Thyroid gland (tissue), 4 donors: ENCODE measurements around the gene LTF. TPM values are rescaled to one million over a fixed set of nuclear protein-coding genes. Genes with fewer than 3 reads are reported as not detected.

ENCODE experiments used
- DNase-seq, 2 donors: peaks; one replicate each; pipeline ENCODE4 v3.0.0-alpha.2; 2019
- H3K27ac ChIP-seq, 3 donors: fragments of 200-600 bp; sonication (generic); 1 replicate in 2 of 3; 2 replicates in 1 of 3; pipeline ENCODE4 v1.5.1; 2016 to 2019; ENCODE audit warnings: mild to moderate bottlenecking in 1 of 3, moderate library complexity in 1 of 3
- H3K27me3 ChIP-seq: fragments of 200-600 bp; sonication (generic); one replicate; pipeline ENCODE4 v1.5.1; 2019
- H3K36me3 ChIP-seq, 2 donors: fragments of 200-600 bp; sonication (generic); one replicate each; pipeline ENCODE4 v1.5.1; 2016 to 2019
- H3K4me1 ChIP-seq, 2 donors: fragments of 200-600 bp; sonication (generic); one replicate each; pipeline ENCODE4 v1.5.1; 2017 to 2019
- H3K4me3 ChIP-seq, 3 donors: fragments of 200-600 bp; sonication (generic); replicated peaks in 1 of 3; 1 replicate in 2 of 3; 2 replicates in 1 of 3; pipeline ENCODE4 v1.5.1; 2016; ENCODE audit warnings: mild to moderate bottlenecking in 1 of 3
- H3K9me3 ChIP-seq: fragments of 200-600 bp; sonication (generic); one replicate; pipeline ENCODE4 v1.5.1; 2017
- POLR2A ChIP-seq, 2 donors: fragments of 450-650 bp; IDR thresholded peaks; one replicate each; pipeline ENCODE4 v1.6.1; 2017; ENCODE audit warnings: antibody characterized with exemption in 2 of 2, mild to moderate bottlenecking in 2 of 2, moderate library complexity in 1 of 2
- WGBS, 2 donors: methylation state at CpG; one replicate each; pipeline ENCODE4 v1.1.5; 2017; 5-methylcytosine and 5-hydroxymethylcytosine counted together
- intact Hi-C: fragments of 100-400 bp; cut with DNase I; formaldehyde crosslinking; loops from one replicate; pipeline ENCODE4 v1.15.1; 2023
- total RNA-seq, 4 donors: library from RNA; depleted of rRNA; stranded (reverse); fragments of >200 nt; gene quantifications; one replicate each; pipeline ENCODE4 v1.2.3, GENCODE V29; 2016
- TF ChIP-seq, protein P1 (sequence below), 6 experiments: fragments of 200-600 bp in 3 of 6; fragments of 450-650 bp in 3 of 6; sonication (generic) in 3 of 6; IDR thresholded peaks; one replicate each; pipeline ENCODE4 v1.5.1; 2016 to 2019; ENCODE audit warnings: antibody characterized with exemption in 6 of 6, mild to moderate bottlenecking in 2 of 6, inconsistent platforms in 1 of 6, moderate library complexity in 1 of 6

The LTF gene
- total RNA-seq, 4 donors from 2014 or later: 6.3 to 48.6 (median 32.5) TPM

DNA sequence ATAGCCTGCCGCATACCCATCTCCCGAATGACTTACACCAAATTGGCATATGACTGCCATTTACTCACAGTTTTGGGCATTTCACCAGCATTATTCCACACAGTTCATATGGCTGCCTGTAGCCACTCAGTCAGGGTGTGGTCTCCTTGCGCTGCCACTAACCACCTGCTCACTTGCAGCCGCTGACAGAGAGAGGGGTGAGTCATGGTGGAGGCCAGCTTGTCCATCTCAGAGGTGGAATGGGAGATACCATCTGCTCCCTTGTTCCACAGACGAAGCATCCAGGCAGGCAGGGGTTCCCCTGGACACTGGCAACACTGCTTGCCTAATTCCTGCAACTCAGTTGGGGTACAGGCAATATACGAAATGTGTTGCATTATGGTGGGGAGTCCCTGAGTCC lies 42.1 kb downstream of the LTF start:
- Histone ChIP-seq H3K4me3 (no peak overlapping the region), H3K27ac (no peak overlapping the region), H3K4me1 (no peaks in the 10 kb centered on the region), H3K27me3 (no peaks in the 10 kb centered on the region), H3K9me3 (no peaks in the 10 kb centered on the region), H3K36me3 (no peaks in the 10 kb centered on the region)
- intact Hi-C loops: no loop called here
- TF ChIP-seq, protein P1, sequence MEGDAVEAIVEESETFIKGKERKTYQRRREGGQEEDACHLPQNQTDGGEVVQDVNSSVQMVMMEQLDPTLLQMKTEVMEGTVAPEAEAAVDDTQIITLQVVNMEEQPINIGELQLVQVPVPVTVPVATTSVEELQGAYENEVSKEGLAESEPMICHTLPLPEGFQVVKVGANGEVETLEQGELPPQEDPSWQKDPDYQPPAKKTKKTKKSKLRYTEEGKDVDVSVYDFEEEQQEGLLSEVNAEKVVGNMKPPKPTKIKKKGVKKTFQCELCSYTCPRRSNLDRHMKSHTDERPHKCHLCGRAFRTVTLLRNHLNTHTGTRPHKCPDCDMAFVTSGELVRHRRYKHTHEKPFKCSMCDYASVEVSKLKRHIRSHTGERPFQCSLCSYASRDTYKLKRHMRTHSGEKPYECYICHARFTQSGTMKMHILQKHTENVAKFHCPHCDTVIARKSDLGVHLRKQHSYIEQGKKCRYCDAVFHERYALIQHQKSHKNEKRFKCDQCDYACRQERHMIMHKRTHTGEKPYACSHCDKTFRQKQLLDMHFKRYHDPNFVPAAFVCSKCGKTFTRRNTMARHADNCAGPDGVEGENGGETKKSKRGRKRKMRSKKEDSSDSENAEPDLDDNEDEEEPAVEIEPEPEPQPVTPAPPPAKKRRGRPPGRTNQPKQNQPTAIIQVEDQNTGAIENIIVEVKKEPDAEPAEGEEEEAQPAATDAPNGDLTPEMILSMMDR (IDR thresholded peaks at IDR 0.05): no peak
- TF ChIP-seq POLR2A (IDR thresholded peaks at IDR 0.05): no peak
- DNase-seq: no peak
- 98 to 99% methylated on average over 5 to 6 of the region's 6 CpGs for WGBS, 2 donors

DNA sequence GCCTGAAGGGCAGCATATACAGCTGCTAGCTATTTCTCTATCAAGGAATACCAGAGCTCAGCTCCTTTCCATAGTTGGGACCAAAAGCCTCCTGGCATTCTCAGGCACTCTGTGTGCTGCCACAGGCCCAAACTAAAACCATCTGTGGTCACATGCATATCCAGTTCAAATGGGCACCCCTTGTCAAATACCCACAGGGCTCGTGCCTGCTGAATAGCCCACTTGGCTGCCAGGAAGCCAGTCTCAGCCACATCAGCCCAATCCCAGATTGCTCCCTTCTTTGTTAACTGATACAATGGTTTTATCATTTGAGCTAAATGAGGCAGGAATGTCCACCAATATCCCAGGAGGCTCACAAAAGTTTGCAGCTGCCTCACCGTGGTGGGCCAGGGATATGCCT lies 43.8 kb downstream of the LTF start:
- intact Hi-C loops: no loop called here
- H3K36me3 ChIP-seq: no peaks in the 10 kb centered on the region
- 92 to 93% methylated on average over 2 of the region's 2 CpGs for WGBS, 2 donors

DNA sequence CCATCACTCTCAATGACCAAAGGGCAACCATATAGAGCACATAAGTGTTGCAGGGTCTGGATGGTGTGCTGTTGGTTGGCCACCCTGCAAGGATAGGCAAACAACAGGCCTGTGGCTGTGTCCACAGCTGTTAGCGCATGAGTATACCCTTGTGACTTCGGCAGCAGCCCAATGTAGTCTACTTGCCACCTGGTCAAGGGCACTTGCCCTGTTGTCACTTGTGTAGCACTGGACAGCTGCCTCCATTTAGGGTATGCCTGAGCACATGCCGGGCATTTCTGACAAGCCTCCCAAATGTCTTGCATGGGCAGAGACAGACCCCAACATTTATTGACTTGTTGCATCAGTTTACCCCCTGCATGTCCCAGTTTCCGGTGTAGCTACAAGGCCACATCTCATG lies 44.9 kb downstream of the LTF start:
- Histone ChIP-seq H3K4me1 (no peaks in the 10 kb centered on the region), H3K36me3 (no peaks in the 10 kb centered on the region), H3K27me3 (no peaks in the 10 kb centered on the region), H3K4me3 (no peak overlapping the region), H3K9me3 (no peaks in the 10 kb centered on the region), H3K27ac (no peak overlapping the region)
- 97 to 100% methylated on average over 3 to 4 of the region's 4 CpGs for WGBS, 2 donors
- TF ChIP-seq, protein P1 (IDR thresholded peaks at IDR 0.05): no peak
- no peak for TF ChIP-seq POLR2A (IDR thresholded peaks at IDR 0.05)
- intact Hi-C loops: no loop called here
- DNase-seq: no peak

More for the DNA sequence above, 43.8 kb downstream of the LTF start:
- Histone ChIP-seq H3K9me3 (no peaks in the 10 kb centered on the region), H3K27me3 (no peaks in the 10 kb centered on the region), H3K4me3 (no peak overlapping the region), H3K27ac (no peak overlapping the region), H3K4me1 (no peaks in the 10 kb centered on the region)
- no peak for TF ChIP-seq POLR2A (IDR thresholded peaks at IDR 0.05)
- TF ChIP-seq, protein P1 (IDR thresholded peaks at IDR 0.05): no peak
- DNase-seq: no peak

DNA sequence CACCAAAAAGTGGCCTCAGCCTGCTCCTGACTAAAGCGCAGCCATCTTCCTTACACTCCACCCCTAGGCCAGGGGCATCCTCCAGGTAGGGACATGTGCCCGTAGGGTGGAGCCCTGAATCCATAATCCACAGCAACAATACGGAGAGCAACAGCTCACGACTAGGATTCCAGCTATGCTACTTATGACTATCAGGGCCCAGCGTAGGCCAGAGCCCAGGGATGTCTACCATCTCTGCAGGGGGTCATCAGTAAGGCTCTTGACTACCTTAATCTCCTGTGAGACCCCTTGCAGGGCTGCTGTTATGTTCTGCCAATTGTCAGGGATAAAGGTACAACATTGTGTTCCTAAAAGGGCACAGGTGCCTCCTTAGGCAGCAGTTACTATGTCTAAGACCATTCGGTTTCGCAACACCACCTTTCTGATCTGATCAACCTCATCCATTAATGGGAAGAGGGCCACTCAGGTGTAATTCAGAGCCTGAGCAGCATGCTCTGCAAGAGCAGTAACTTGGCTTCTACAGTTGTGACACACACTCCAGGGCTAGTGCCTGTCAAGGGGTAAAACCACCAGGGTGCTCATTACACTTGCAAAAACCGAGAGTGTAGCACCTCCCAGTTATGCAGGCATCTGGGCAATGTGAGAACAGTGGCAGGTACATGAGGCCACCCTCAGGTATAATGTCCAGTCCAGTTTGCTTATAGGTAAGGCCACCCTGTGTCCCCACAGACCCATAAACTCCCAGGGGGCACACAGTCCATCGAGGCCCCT lies 46.7 kb downstream of the LTF start:
- Histone ChIP-seq H3K27me3 (no peaks in the 10 kb centered on the region), H3K27ac (no peak overlapping the region), H3K9me3 (no peaks in the 10 kb centered on the region), H3K4me3 (no peak overlapping the region), H3K36me3 (no peaks in the 10 kb centered on the region), H3K4me1 (peaks cover 0 to 4% of the 10 kb centered on the region in 2 donors)
- WGBS, 2 donors: 79 to 80% methylated on average over 6 to 9 of the region's 9 CpGs
- DNase-seq: no peak
- TF ChIP-seq POLR2A (IDR thresholded peaks at IDR 0.05): no peak
- TF ChIP-seq, protein P1 (IDR thresholded peaks at IDR 0.05): no peak
- intact Hi-C loops: no loop called here

DNA sequence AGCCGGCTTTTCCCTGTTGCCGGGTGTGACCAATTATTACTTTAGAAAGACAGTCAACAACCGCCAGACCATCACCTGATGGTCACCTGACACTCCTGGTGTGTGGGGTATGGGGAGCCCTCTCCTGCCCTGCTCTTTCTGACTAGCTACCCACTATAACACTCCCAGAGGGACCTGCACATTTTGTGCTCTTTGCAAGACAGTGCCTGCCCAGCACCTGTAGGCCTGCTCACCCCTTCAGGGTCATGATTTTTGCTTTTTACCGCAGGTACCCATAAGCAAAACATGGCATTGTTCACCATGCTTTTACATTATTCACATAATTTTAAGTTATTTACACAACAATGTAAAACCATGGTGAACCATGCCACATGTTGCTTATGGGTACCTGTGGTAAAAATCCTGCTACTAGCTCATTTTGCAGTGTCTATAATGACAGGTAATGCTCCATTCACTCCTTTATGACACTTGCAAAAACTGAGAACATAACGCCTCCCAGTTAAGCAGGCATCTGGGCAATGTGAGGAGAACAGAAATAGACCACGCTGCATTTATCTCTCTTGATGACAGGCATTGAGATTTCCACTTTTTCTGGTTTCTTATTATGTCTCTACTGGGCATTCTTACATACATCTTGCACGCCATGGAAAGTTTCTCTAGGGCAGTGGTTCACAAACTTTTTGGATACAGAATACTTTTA lies 47.7 kb downstream of the LTF start:
- no peaks in the 10 kb centered on the region for H3K9me3 ChIP-seq
- WGBS, 2 donors: 77 to 91% methylated on average over 7 of the region's 7 CpGs
- H3K4me1 ChIP-seq: peaks cover 0 to 15% of the 10 kb centered on the region in 2 donors
- no peak for DNase-seq
- no peak overlapping the region for H3K27ac ChIP-seq
- no peaks in the 10 kb centered on the region for H3K36me3 ChIP-seq
- intact Hi-C loops: no loop called here
- no peaks in the 10 kb centered on the region for H3K27me3 ChIP-seq
- no peak overlapping the region for H3K4me3 ChIP-seq
- TF ChIP-seq, protein P1 (IDR thresholded peaks at IDR 0.05): no peak
- TF ChIP-seq POLR2A (IDR thresholded peaks at IDR 0.05): no peak
